Smooth muscle cell (in vitro differentiated cells): ENCODE measurements around the gene TNC. TPM values are rescaled to one million over a fixed set of nuclear protein-coding genes. Genes with fewer than 3 reads are reported as not detected.

Experiments
- DNase-seq: peaks from one replicate; lab custom pipeline; 2025; ENCODE audit not compliant: unreplicated experiment; lab: John Stamatoyannopoulos, UW
- H2AFZ ChIP-seq: fragments of 200-600 bp; sonication (generic); 2 replicates; pipeline ENCODE4 v1.6.0; 2016; ENCODE audit warnings: antibody characterized with exemption, low read depth, mild to moderate bottlenecking
- H3F3A ChIP-seq: fragments of 200-600 bp; sonication (generic); 2 replicates; pipeline ENCODE4 v1.6.0; 2017; ENCODE audit warnings: antibody characterized with exemption, low read depth
- H3K27ac ChIP-seq: fragments of 200-600 bp; sonication (generic); 2 replicates; pipeline ENCODE4 v1.5.1; 2016; ENCODE audit warnings: low read depth, mild to moderate bottlenecking
- H3K27me3 ChIP-seq: fragments of 200-600 bp; sonication (generic); 2 replicates; pipeline ENCODE4 v1.6.1; 2016; ENCODE audit warnings: low read depth, mild to moderate bottlenecking
- H3K36me3 ChIP-seq: fragments of 200-600 bp; sonication (generic); 2 replicates; pipeline ENCODE4 v1.5.1; 2016; ENCODE audit warnings: low read depth
- H3K4me1 ChIP-seq: fragments of 200-600 bp; sonication (generic); 2 replicates; pipeline ENCODE4 v1.5.1; 2016; ENCODE audit warnings: low read depth
- H3K4me2 ChIP-seq: fragments of 200-600 bp; sonication (generic); 2 replicates; pipeline ENCODE4 v1.6.0; 2016; ENCODE audit warnings: mild to moderate bottlenecking
- H3K4me3 ChIP-seq: fragments of 200-600 bp; sonication (generic); 2 replicates; pipeline ENCODE4 v1.5.1; 2016; ENCODE audit warnings: mild to moderate bottlenecking
- H3K79me2 ChIP-seq: fragments of 200-600 bp; sonication (generic); 2 replicates; pipeline ENCODE4 v1.6.0; 2016; ENCODE audit warnings: low read depth, mild to moderate bottlenecking
- H3K9ac ChIP-seq: fragments of 200-600 bp; sonication (generic); 2 replicates; pipeline ENCODE4 v1.6.0; 2016; ENCODE audit warnings: low read depth
- H3K9me3 ChIP-seq: fragments of 200-600 bp; sonication (generic); replicated peaks from 2 replicates; pipeline ENCODE4 v1.5.1; 2016; ENCODE audit warnings: low read depth
- H4K20me1 ChIP-seq: fragments of 200-600 bp; sonication (generic); 2 replicates; pipeline ENCODE4 v1.6.0; 2016; ENCODE audit warnings: low read depth
- WGBS: methylation state at CpG from one replicate; pipeline ENCODE4 v1.1.7; 2016; ENCODE audit warnings: low lambda C conversion rate; 5-methylcytosine and 5-hydroxymethylcytosine counted together
- polyA plus RNA-seq: library from polyadenylated mRNA; unstranded; fragments of >200 nt; fragmentation: Nextera tagmentation; extraction: Ambion mirVana; gene quantifications from 2 replicates; pipeline ENCODE4 v1.2.1, GENCODE V29; 2016
- total RNA-seq: library from RNA; depleted of rRNA; stranded (reverse); fragments of >200 nt; gene quantifications from 2 replicates; pipeline ENCODE4 v1.2.3, GENCODE V29; 2014
- TF ChIP-seq, protein P1 (sequence below): fragments of 200-600 bp; sonication (generic); IDR thresholded peaks from 2 replicates; pipeline ENCODE4 v1.5.1; 2017; ENCODE audit warnings: borderline replicate concordance, mild to moderate bottlenecking, antibody characterized with exemption; ENCODE audit not compliant: insufficient read depth, poor library complexity, severe bottlenecking

The TNC gene
- total and polyA plus RNA-seq, 2 experiments from 2014 or later, result 567 to 581 TPM

DNA sequence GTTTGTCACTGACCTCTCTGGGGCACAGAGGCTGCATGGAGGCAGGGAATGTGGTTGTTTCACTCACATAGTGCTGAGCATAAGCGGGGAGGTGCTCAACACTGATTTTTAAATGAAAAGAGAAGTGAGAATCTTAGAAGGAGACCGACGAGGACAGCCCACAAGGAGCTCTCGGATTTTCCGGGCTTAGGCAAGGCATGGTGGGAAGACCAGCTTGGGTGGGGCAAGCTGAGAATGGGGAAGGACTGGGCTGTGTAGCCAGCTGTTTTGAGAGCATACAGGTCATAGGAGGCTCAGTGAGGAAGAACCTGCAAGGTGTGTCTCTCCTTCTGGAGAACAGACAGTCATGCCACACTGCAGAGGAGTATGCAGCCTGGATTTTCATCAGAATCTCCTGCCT, 101.6 kb downstream of the TNC start:
- H3K27me3 ChIP-seq, result no peaks in the 10 kb centered on the region
- H3K4me2 ChIP-seq, result no peak overlapping the region
- peaks cover 10% of the 10 kb centered on the region for H3F3A ChIP-seq
- no peaks in the 10 kb centered on the region for H3K9me3 ChIP-seq
- no peaks in the 10 kb centered on the region for H3K79me2 ChIP-seq
- DNase-seq, result no peak
- H3K36me3 ChIP-seq, result no peaks in the 10 kb centered on the region
- TF ChIP-seq, protein P1, sequence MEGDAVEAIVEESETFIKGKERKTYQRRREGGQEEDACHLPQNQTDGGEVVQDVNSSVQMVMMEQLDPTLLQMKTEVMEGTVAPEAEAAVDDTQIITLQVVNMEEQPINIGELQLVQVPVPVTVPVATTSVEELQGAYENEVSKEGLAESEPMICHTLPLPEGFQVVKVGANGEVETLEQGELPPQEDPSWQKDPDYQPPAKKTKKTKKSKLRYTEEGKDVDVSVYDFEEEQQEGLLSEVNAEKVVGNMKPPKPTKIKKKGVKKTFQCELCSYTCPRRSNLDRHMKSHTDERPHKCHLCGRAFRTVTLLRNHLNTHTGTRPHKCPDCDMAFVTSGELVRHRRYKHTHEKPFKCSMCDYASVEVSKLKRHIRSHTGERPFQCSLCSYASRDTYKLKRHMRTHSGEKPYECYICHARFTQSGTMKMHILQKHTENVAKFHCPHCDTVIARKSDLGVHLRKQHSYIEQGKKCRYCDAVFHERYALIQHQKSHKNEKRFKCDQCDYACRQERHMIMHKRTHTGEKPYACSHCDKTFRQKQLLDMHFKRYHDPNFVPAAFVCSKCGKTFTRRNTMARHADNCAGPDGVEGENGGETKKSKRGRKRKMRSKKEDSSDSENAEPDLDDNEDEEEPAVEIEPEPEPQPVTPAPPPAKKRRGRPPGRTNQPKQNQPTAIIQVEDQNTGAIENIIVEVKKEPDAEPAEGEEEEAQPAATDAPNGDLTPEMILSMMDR, result no peak
- no peaks in the 10 kb centered on the region for H3K4me1 ChIP-seq
- no peaks in the 10 kb centered on the region for H4K20me1 ChIP-seq
- H3K9ac ChIP-seq, result no peak overlapping the region
- WGBS, result 77% methylated on average over 5 of the region's 5 CpGs
- no peak overlapping the region for H3K4me3 ChIP-seq
- no peak overlapping the region for H3K27ac ChIP-seq
- H2AFZ ChIP-seq, result no peak overlapping the region

DNA sequence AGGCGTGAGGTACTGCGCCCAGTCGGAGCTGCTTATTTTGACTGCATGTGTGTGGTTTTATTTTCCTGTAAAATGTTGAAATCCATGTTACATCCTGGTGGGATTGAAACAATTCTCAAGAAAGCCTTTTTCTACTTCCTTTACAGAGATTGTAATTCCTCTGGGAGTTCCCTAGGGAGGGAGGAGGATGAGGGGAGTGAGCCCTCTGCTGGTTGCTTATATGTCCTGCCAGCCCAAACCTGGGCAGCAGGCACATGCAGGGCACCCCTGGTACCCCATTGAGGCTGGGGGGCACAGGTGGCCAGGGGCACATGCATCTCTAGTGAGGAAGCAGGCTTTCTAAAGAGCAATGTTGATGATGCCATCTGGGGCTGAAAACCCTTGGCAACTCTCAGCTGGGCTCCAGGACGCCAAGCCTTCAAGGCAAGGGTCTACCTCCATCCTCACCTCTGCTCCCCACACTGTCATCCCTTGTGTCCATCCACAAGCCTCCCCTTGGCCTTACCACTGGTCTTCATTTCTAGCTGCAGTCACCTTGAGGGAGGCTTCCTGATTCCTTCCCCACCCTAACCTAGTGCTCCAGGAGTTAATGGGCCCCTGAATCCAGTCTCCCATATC, 102.8 kb downstream of the TNC start:
- Histone ChIP-seq H3K9me3 (no peaks in the 10 kb centered on the region), H3K4me3 (no peak overlapping the region), H3K27ac (no peak overlapping the region), H3K36me3 (no peaks in the 10 kb centered on the region), H3K4me2 (no peak overlapping the region), H4K20me1 (no peaks in the 10 kb centered on the region), H2AFZ (no peak overlapping the region), H3K4me1 (peaks cover 11% of the 10 kb centered on the region), H3K27me3 (no peaks in the 10 kb centered on the region), H3K9ac (no peak overlapping the region), H3K79me2 (no peaks in the 10 kb centered on the region), H3F3A (peaks cover 13% of the 10 kb centered on the region)
- no peak for DNase-seq
- TF ChIP-seq, protein P1, result peak; percentile 63
- WGBS, result 57% methylated on average over 4 of the region's 4 CpGs

DNA sequence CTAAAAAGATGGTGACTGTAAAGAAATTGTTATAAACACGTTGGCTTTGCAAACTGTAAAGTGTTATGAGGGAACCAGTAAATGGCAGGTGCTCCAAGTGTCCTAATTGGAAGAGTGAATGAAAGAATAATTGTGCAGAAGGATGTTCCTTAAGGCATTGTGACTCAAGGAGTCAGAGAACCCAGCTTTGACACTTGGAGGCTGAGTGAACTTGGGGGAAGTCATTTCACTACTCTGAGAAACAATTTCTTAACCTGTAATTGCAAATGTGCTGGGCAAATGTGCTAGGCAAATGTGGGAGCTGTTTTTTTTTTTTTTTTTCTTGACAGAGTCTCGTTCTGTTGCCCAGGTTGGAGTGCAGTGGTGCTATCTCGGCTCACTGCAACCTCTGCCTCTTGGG, 103.5 kb downstream of the TNC start:
- Histone ChIP-seq H3K4me3 (no peak overlapping the region), H3K27me3 (no peaks in the 10 kb centered on the region), H3K27ac (no peak overlapping the region), H3K4me2 (no peak overlapping the region), H3K4me1 (peaks cover 15% of the 10 kb centered on the region), H3K9ac (no peak overlapping the region), H3K36me3 (no peaks in the 10 kb centered on the region), H3K79me2 (no peaks in the 10 kb centered on the region), H3F3A (peaks cover 14% of the 10 kb centered on the region), H2AFZ (no peak overlapping the region), H4K20me1 (no peaks in the 10 kb centered on the region), H3K9me3 (no peaks in the 10 kb centered on the region)
- 74% methylated on average over 3 of the region's 3 CpGs for WGBS
- TF ChIP-seq, protein P1, result no peak
- no peak for DNase-seq

DNA sequence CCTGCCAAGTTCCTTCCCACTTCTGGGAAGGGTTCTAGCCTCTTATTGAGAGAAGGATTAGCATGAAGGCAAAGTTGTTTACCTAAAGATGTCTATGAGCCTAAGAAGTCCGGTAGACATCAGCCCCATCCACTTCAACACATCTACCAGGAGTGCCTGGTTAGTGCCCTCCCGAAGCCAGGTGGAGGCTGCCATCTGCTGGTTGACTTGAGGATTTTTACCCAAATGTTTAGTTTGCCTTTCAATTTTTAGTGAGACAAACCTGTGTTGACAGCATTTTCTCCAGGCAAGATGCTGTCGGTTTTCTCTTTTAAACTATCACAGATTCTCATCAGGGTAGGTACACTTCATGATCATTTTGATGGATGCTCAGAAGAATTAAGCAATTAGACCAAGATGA, 104.0 kb downstream of the TNC start:
- peaks cover 12% of the 10 kb centered on the region for H3F3A ChIP-seq
- H3K9ac ChIP-seq, result no peak overlapping the region
- H3K36me3 ChIP-seq, result no peaks in the 10 kb centered on the region
- H3K27me3 ChIP-seq, result no peaks in the 10 kb centered on the region
- H3K4me2 ChIP-seq, result no peak overlapping the region
- no peak for DNase-seq
- no peak overlapping the region for H2AFZ ChIP-seq
- no peaks in the 10 kb centered on the region for H3K9me3 ChIP-seq
- WGBS, result 5% methylated on average over 3 of the region's 3 CpGs
- H3K27ac ChIP-seq, result no peak overlapping the region
- H3K4me1 ChIP-seq, result peaks cover 19% of the 10 kb centered on the region
- no peaks in the 10 kb centered on the region for H3K79me2 ChIP-seq
- no peaks in the 10 kb centered on the region for H4K20me1 ChIP-seq
- TF ChIP-seq, protein P1, result peak; percentile 92
- no peak overlapping the region for H3K4me3 ChIP-seq
